ENCODE data around the gene OR10A2. TPM values are rescaled to one million over a fixed set of nuclear protein-coding genes. Genes with fewer than 3 reads are reported as not detected.

OR10A2 gene
- total RNA-seq, 1 donor from 2014 or later = not detected

GRCh38 chr11:6856871-6857270 lies 6.0 kb upstream of the OR10A2 start:
- TF ChIP-seq CTCF (conservative IDR thresholded peaks at IDR 0.05) = no peak
- Mint-ChIP-seq H3K36me3 (ENCODE audit: low read depth) (peaks cover 8% of the 10 kb centered on the region), H3K4me1 (no peaks in the 10 kb centered on the region), H3K27ac (ENCODE audit: unreplicated experiment) (no peak overlapping the region), H3K9me3 (peaks cover 16% of the 10 kb centered on the region), H3K4me3 (no peak overlapping the region), H3K27me3 (ENCODE audit: low read depth) (no peaks in the 10 kb centered on the region)
- DNase-seq (ENCODE audit: low read depth, low spot score) = no peak

- no peak for DNase-seq (ENCODE audit: low read depth, low spot score)
- no peaks in the 10 kb centered on the region for H3K36me3 Mint-ChIP-seq (ENCODE audit: low read depth)
- no peak overlapping the region for H3K27ac Mint-ChIP-seq (ENCODE audit: unreplicated experiment)
- H3K27me3 Mint-ChIP-seq (ENCODE audit: low read depth) = no peaks in the 10 kb centered on the region
- no peak for TF ChIP-seq CTCF (conservative IDR thresholded peaks at IDR 0.05)
- H3K9me3 Mint-ChIP-seq = peaks cover 9% of the 10 kb centered on the region
- no peaks in the 10 kb centered on the region for H3K4me1 Mint-ChIP-seq
- no peak overlapping the region for H3K4me3 Mint-ChIP-seq
Observed at GRCh38 chr11:6864438-6864837, 1.6 kb downstream of the OR10A2 start.

GRCh38 chr11:6871278-6871677 lies 8.4 kb downstream of the OR10A2 start:
- TF ChIP-seq CTCF (conservative IDR thresholded peaks at IDR 0.05) = no peak
- DNase-seq (ENCODE audit: low read depth, low spot score) = no peak
- H3K27ac Mint-ChIP-seq (ENCODE audit: unreplicated experiment) = no peak overlapping the region
- peaks cover 3% of the 10 kb centered on the region for H3K9me3 Mint-ChIP-seq
- no peaks in the 10 kb centered on the region for H3K36me3 Mint-ChIP-seq (ENCODE audit: low read depth)
- H3K4me1 Mint-ChIP-seq = no peaks in the 10 kb centered on the region
- no peaks in the 10 kb centered on the region for H3K27me3 Mint-ChIP-seq (ENCODE audit: low read depth)
- H3K4me3 Mint-ChIP-seq = no peak overlapping the region

GRCh38 chr11:6875761-6876160 lies 12.9 kb downstream of the OR10A2 start:
- Mint-ChIP-seq H3K4me3 (no peak overlapping the region), H3K27me3 (ENCODE audit: low read depth) (no peaks in the 10 kb centered on the region), H3K36me3 (ENCODE audit: low read depth) (no peaks in the 10 kb centered on the region), H3K27ac (ENCODE audit: unreplicated experiment) (no peak overlapping the region), H3K4me1 (no peaks in the 10 kb centered on the region), H3K9me3 (peaks cover 7% of the 10 kb centered on the region)
- TF ChIP-seq CTCF (conservative IDR thresholded peaks at IDR 0.05) = no peak
- DNase-seq (ENCODE audit: low read depth, low spot score) = no peak

GRCh38 chr11:6876325-6876724 lies 13.5 kb downstream of the OR10A2 start, which contains the start of gene OR10A4:
Gene OR10A4 (plus strand): TSS chr11:6876625. CDS start chr11:6876648, 23 bp downstream.
- TF ChIP-seq CTCF (conservative IDR thresholded peaks at IDR 0.05) = no peak
- no peaks in the 10 kb centered on the region for H3K36me3 Mint-ChIP-seq (ENCODE audit: low read depth)
- no peak within 1 kb of the TSS for H3K4me3 Mint-ChIP-seq
- no peak within 1 kb of the TSS for H3K27ac Mint-ChIP-seq (ENCODE audit: unreplicated experiment)
- peaks cover 5% of the 10 kb centered on the region for H3K9me3 Mint-ChIP-seq
- H3K27me3 Mint-ChIP-seq (ENCODE audit: low read depth) = no peaks in the 10 kb centered on the region
- no peak for DNase-seq (ENCODE audit: low read depth, low spot score)
- no peaks in the 10 kb centered on the region for H3K4me1 Mint-ChIP-seq

- TF ChIP-seq CTCF (conservative IDR thresholded peaks at IDR 0.05) = no peak
- no peak overlapping the region for H3K27ac Mint-ChIP-seq (ENCODE audit: unreplicated experiment)
- no peak overlapping the region for H3K4me3 Mint-ChIP-seq
- no peaks in the 10 kb centered on the region for H3K27me3 Mint-ChIP-seq (ENCODE audit: low read depth)
- no peaks in the 10 kb centered on the region for H3K36me3 Mint-ChIP-seq (ENCODE audit: low read depth)
- H3K4me1 Mint-ChIP-seq = no peaks in the 10 kb centered on the region
- DNase-seq (ENCODE audit: low read depth, low spot score) = no peak
- H3K9me3 Mint-ChIP-seq = peaks cover 3% of the 10 kb centered on the region
Observed at GRCh38 chr11:6876914-6877313, 14.1 kb downstream of the OR10A2 start.
